GM23338 (cell line): ENCODE results near the gene TRMT11. TPM values are rescaled to one million over a fixed set of nuclear protein-coding genes. Genes with fewer than 3 reads are reported as not detected.
A peak's percentile ranks its signal among the peaks of the same experiment; 100 is the strongest.

Experiments
- ATAC-seq: fragments of 200-7000 bp; cut with Tn5 transposase; 3 replicates; pipeline ENCODE4 v1.9.1; 2020
- DNase-seq: peaks from one replicate; pipeline ENCODE4 v3.0.0-alpha.2; 2015; ENCODE audit warnings: low spot score
- H2AFZ ChIP-seq: fragments of 200-600 bp; sonication (generic); 2 replicates; pipeline ENCODE4 v1.8.0; 2016; ENCODE audit warnings: antibody characterized with exemption, mild to moderate bottlenecking, moderate library complexity
- H3F3A ChIP-seq: fragments of 200-600 bp; sonication (generic); replicated peaks from 2 replicates; pipeline ENCODE4 v1.8.0; 2017; ENCODE audit warnings: antibody characterized with exemption, mixed run types, low read depth
- H3K27ac ChIP-seq: fragments of 200-600 bp; sonication (generic); 2 replicates; pipeline ENCODE4 v1.6.1; 2016; ENCODE audit warnings: low read depth
- H3K27me3 ChIP-seq: fragments of 200-600 bp; sonication (generic); 2 replicates; pipeline ENCODE4 v1.8.0; 2016; ENCODE audit warnings: mild to moderate bottlenecking, mixed run types, moderate library complexity; ENCODE audit not compliant: insufficient read depth
- H3K36me3 ChIP-seq: fragments of 200-600 bp; sonication (generic); 2 replicates; pipeline ENCODE4 v1.8.0; 2016; ENCODE audit warnings: mild to moderate bottlenecking; ENCODE audit not compliant: insufficient read depth
- H3K4me1 ChIP-seq: fragments of 200-600 bp; sonication (generic); 2 replicates; pipeline ENCODE4 v1.8.0; 2016; ENCODE audit warnings: mild to moderate bottlenecking, moderate library complexity; ENCODE audit not compliant: insufficient read depth
- H3K4me2 ChIP-seq: fragments of 200-600 bp; sonication (generic); 2 replicates; pipeline ENCODE4 v1.7.1; 2017; ENCODE audit warnings: mixed run types
- H3K4me3 ChIP-seq: fragments of 200-600 bp; sonication (generic); 2 replicates; pipeline ENCODE4 v1.6.1; 2016; ENCODE audit warnings: mixed run types
- H3K79me2 ChIP-seq: fragments of 200-600 bp; sonication (generic); replicated peaks from 2 replicates; pipeline ENCODE4 v1.8.0; 2017; ENCODE audit warnings: mild to moderate bottlenecking; ENCODE audit not compliant: insufficient read depth
- H3K9me2 ChIP-seq: fragments of 200-600 bp; sonication (generic); 2 replicates; pipeline ENCODE4 v1.8.0; 2017; ENCODE audit not compliant: insufficient read depth
- H4K20me1 ChIP-seq: fragments of 200-600 bp; sonication (generic); replicated peaks from 2 replicates; pipeline ENCODE4 v1.8.0; 2017; ENCODE audit warnings: mild to moderate bottlenecking; ENCODE audit not compliant: insufficient read depth
- H3K27ac Mint-ChIP-seq: 2 replicates; pipeline ENCODE4 v1.8.0; 2020; ENCODE audit warnings: inconsistent platforms, mild to moderate bottlenecking, moderate library complexity, mixed read lengths
- H3K27me3 Mint-ChIP-seq: 3 replicates; pipeline ENCODE4 v1.8.0; 2022; ENCODE audit warnings: low read depth, mild to moderate bottlenecking, moderate library complexity, mixed read lengths, inconsistent platforms; ENCODE audit not compliant: insufficient read depth, poor library complexity
- H3K36me3 Mint-ChIP-seq: 3 replicates; pipeline ENCODE4 v1.8.0; 2021; ENCODE audit warnings: low read depth, mild to moderate bottlenecking, inconsistent platforms, moderate library complexity, mixed read lengths
- H3K4me1 Mint-ChIP-seq: 3 replicates; pipeline ENCODE4 v1.8.0; 2020; ENCODE audit warnings: mild to moderate bottlenecking, inconsistent platforms, mixed read lengths
- H3K4me3 Mint-ChIP-seq: 3 replicates; pipeline ENCODE4 v1.8.0; 2021; ENCODE audit warnings: moderate library complexity, mild to moderate bottlenecking, inconsistent platforms, mixed read lengths
- H3K9me3 Mint-ChIP-seq: 3 replicates; pipeline ENCODE4 v1.8.0; 2020; ENCODE audit warnings: moderate library complexity, mild to moderate bottlenecking, inconsistent platforms, mixed read lengths
- CREB1 ChIP-seq: fragments of 250-450 bp; sonication (Bioruptor Pico); IDR thresholded peaks from 2 replicates; pipeline ENCODE4 v1.5.0; 2020; ENCODE audit warnings: low read depth, mild to moderate bottlenecking, moderate library complexity
- CTCF ChIP-seq, 2 experiments: fragments of 200-600 bp in 1 of 2; sonication (generic) in 1 of 2; conservative IDR thresholded peaks; 2 replicates each; pipeline versions ENCODE4 v1.5.1 to v1.6.1; 2016 to 2017; ENCODE audit warnings: antibody characterized with exemption in 2 of 2, low read depth in 2 of 2, mild to moderate bottlenecking in 2 of 2, moderate library complexity in 1 of 2
- ETS1 ChIP-seq: IDR thresholded peaks from 2 replicates; pipeline ENCODE4 v1.6.1; 2016; ENCODE audit warnings: antibody characterized with exemption
- EZH2 ChIP-seq: fragments of 200-600 bp; sonication (generic); IDR thresholded peaks from one replicate; pipeline ENCODE4 v1.8.0; 2017; ENCODE audit warnings: antibody characterized with exemption, mild to moderate bottlenecking, low read depth; ENCODE audit not compliant: unreplicated experiment
- EZH2phosphoT487 ChIP-seq: fragments of 200-600 bp; sonication (generic); IDR thresholded peaks from one replicate; pipeline ENCODE4 v1.8.1; 2018; ENCODE audit warnings: antibody characterized with exemption; ENCODE audit not compliant: unreplicated experiment
- JUNB ChIP-seq: IDR thresholded peaks from one replicate; pipeline ENCODE4 v1.6.1; 2016; ENCODE audit warnings: antibody characterized with exemption; ENCODE audit not compliant: unreplicated experiment
- NANOG ChIP-seq: IDR thresholded peaks from 2 replicates; pipeline ENCODE4 v1.6.1; 2016; ENCODE audit warnings: antibody characterized with exemption, borderline replicate concordance
- POLR2AphosphoS5 ChIP-seq: IDR thresholded peaks from 2 replicates; pipeline ENCODE4 v1.6.1; 2016; ENCODE audit warnings: antibody characterized with exemption, low read depth
- REST ChIP-seq: IDR thresholded peaks from one replicate; pipeline ENCODE4 v1.6.1; 2018; ENCODE audit warnings: antibody characterized with exemption; ENCODE audit not compliant: unreplicated experiment
- STAT1 ChIP-seq: IDR thresholded peaks from one replicate; pipeline ENCODE4 v1.6.1; 2016; ENCODE audit warnings: antibody characterized with exemption; ENCODE audit not compliant: unreplicated experiment
- ZNF114 ChIP-seq: fragments of 250-450 bp; sonication (Bioruptor Pico); IDR thresholded peaks from 2 replicates; pipeline ENCODE4 v1.5.0; 2020; ENCODE audit warnings: mild to moderate bottlenecking, moderate library complexity
- ZNF331 ChIP-seq: fragments of 250-450 bp; sonication (Bioruptor Pico); IDR thresholded peaks from 2 replicates; pipeline ENCODE4 v1.5.0; 2020; ENCODE audit warnings: low read depth, mild to moderate bottlenecking, moderate library complexity
- ZNF462 ChIP-seq: fragments of 250-450 bp; sonication (Bioruptor Pico); IDR thresholded peaks from 2 replicates; pipeline ENCODE4 v1.5.0; 2020; ENCODE audit warnings: mild to moderate bottlenecking, moderate library complexity
- polyA plus RNA-seq: library from polyadenylated mRNA; unstranded; fragments of >200 nt; fragmentation: Nextera tagmentation; extraction: Ambion mirVana; gene quantifications from 2 replicates; pipeline ENCODE4 v1.2.1, GENCODE V29; 2016
- total RNA-seq: library from RNA; depleted of rRNA; stranded (reverse); fragments of >200 nt; shearing (Covaris generic); gene quantifications from 2 replicates; pipeline ENCODE4 v1.2.3, GENCODE V29; 2014

TRMT11 gene
- total and polyA plus RNA-seq, 2 experiments from 2014 or later, result 49.5 to 50.9 TPM

GRCh38 chr6:125942672-125943527, 43.4 kb upstream of the TRMT11 start:
- Histone ChIP-seq H2AFZ (0 out of 2 replicates have a peak overlapping the region, but pooled peaks have one; percentile 78), H3K27ac (no peak overlapping the region), H3K4me3 (no peak overlapping the region), H3K27me3 (no peaks in the 10 kb centered on the region), H3F3A (0 out of 2 replicates have a peak, but pooled peaks cover 3% of the 10 kb centered on the region), H3K4me1 (no peaks in the 10 kb centered on the region), H3K79me2 (no peaks in the 10 kb centered on the region), H3K36me3 (no peaks in the 10 kb centered on the region), H3K4me2 (no peak overlapping the region), H4K20me1 (no peaks in the 10 kb centered on the region), H3K9me2 (no peaks in the 10 kb centered on the region)
- H3K27me3 Mint-ChIP-seq, result no peaks in the 10 kb centered on the region
- ATAC-seq (no peak), DNase-seq (no peak)
- TF ChIP-seq STAT1 (no peak), EZH2 (no peak), REST (no peak), POLR2AphosphoS5 (no peak), ZNF114 (CRISPR knock-in tag) (no peak), CREB1 (CRISPR knock-in tag) (no peak), CTCF (conservative IDR thresholded peaks at IDR 0.05; ENCODE audit: low read depth in 2 of 2) (no peak), NANOG (no peak), ZNF462 (no peak), EZH2phosphoT487 (no peak), ZNF331 (no peak), ETS1 (no peak), JUNB (no peak)
- H3K4me1 Mint-ChIP-seq, result no peaks in the 10 kb centered on the region
- H3K9me3 Mint-ChIP-seq, result no peaks in the 10 kb centered on the region
- H3K27ac Mint-ChIP-seq, result no peak overlapping the region
- no peaks in the 10 kb centered on the region for H3K36me3 Mint-ChIP-seq
- H3K4me3 Mint-ChIP-seq, result no peak overlapping the region
